GM19193 (cell line): Measurements from ENCODE around the gene ATXN2.

Experiments
- POLR2A ChIP-seq: IDR thresholded peaks from 4 replicates; pipeline ENCODE4 v1.6.1; 2011; ENCODE audit not compliant: insufficient read depth, insufficient read length; ENCODE audit errors: extremely low read depth

The ATXN2 gene

DNA sequence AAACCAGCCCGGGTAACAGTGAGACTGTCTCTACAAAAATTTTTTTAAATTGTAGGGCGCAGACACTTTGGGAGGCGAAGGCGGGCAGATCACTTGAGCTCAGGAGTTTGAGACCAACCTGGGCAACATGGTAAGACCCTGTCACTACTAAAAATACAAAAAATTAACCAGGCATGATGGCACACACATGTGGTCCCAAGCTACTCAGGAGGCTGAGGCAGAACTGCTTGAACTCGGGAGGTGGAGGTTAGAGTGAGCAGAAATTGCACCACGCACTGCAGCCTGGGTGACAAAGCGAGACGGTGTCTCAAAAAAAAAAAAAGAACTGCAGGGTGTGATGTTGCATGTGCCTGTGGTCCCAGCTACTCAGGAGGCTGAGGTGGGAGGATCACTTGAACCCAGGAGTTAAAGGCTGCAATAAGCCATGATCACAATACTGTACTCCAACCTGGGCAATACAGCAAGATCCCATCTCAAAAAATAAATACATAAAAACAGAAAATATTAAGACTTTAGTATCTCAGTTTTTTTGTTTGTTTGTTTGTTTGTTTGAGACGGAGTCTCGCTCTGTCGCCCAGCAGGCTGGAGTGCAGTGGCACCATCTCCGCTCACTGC lies 16.9 kb downstream of the ATXN2 start:
- no peak for TF ChIP-seq POLR2A

DNA sequence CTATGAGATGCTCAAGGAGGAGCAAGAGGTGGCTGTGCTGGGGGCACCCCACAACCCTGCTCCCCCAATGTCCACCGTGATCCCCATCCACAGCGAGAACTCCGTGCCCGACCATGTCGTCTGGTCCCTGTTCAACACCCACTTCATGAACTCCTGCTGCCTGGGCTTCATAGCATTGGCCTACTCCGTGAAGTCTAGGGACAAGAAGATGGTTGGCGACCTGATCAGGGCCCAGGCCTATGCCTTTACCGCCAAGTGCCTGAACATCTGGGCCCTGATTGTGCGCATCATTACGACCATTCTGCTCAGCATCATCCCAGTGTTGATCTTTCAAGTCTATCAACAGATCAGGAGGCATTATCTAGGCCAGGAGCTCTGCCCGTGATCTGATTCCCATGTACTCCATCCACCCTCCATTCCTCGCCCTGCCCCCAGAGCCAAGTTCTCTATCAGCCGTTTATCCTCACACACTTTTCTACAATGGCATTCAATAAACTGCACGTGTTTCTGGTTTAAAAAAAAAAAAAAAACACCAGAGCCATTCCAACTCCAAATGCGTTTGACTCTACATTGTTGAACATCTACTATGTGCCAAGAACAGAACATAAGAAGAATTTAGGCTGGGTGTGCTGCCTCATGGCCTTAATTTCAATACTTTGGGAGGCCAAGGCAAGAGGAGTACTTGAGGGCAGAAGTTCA lies 17.5 kb downstream of the ATXN2 start:
- TF ChIP-seq POLR2A, result no peak

DNA sequence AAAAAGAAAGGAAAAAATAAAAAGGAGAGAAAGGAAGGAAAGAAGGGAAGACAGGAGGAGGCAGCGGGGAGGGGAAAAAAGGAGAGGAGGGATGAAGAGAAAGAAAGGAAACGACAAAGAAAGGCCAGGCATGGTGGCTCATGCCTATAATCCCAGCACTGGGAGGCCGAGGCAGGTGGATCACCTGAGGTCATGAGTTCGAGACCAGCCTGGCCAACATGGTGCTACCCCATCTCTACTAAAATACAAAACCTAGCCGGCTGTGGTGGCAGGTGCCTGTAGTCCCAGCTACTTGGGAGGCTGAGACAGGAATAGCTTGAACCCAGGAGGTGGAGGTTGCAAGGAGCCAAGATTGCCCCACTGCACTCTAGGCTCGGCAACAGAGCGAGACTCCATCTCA lies 18.4 kb downstream of the ATXN2 start:
- TF ChIP-seq POLR2A, result no peak

DNA sequence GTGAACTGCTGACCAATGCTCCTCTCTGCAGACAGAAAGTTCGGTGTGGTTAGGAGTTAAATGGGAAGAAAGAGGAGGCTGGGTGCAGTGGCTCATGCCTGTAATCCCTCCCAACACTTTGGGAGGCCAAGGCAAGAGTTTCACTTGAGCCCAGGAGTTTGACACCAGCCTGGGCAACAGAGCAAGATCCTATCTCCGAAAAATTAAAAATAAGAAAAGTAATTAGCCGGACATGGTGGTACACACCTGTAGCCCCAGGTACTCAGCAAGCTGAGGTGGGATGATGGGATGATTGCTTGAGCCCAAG lies 19.0 kb downstream of the ATXN2 start:
- no peak for TF ChIP-seq POLR2A

DNA sequence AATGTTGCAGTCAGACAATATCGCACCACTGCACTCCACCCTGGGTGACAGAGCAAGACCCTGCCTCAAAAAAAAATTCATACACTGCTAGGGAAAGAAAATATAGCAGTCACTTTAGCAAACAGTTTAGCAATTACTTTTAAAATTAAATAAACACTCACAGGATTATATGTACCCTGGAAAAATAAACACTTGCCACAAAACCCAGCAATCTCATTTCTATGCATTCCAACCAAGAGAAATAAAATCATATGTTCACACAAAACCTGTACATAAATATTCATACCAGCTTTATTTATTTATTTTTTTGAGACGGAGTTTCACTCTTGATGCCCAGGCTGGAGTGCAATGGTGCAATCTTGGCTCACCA lies 20.2 kb downstream of the ATXN2 start:
- TF ChIP-seq POLR2A, result no peak

DNA sequence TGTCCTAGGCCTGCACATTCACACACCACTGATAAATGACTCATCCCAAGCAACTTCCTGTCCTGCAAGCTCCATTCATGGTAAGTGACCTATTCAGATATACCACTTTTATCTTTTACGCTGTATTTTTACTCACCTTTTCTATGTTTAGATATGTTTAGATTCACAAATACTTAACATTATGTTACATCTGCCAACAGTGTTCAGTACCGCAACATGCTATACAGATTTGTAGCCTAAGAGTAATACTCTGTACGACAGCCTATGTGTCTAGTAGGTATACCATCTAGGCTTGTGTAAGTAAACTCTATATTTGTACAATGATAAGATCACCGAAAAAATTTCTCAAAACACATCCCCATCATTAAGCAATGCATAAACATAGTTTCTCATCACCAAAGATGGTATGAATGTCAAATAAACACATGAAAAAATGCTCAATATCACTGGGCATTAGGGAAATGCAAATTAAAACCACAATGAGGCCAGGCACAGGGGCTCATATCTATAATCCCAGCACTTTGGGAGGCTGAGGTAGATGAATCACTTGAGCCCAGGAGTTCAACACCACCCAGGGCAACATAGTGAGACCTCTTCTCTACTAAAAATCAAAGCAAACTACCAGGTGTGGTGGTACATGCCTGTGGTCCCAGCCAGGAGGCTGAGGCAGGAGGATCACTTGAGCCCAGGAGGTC lies 20.7 kb downstream of the ATXN2 start:
- TF ChIP-seq POLR2A, result no peak

DNA sequence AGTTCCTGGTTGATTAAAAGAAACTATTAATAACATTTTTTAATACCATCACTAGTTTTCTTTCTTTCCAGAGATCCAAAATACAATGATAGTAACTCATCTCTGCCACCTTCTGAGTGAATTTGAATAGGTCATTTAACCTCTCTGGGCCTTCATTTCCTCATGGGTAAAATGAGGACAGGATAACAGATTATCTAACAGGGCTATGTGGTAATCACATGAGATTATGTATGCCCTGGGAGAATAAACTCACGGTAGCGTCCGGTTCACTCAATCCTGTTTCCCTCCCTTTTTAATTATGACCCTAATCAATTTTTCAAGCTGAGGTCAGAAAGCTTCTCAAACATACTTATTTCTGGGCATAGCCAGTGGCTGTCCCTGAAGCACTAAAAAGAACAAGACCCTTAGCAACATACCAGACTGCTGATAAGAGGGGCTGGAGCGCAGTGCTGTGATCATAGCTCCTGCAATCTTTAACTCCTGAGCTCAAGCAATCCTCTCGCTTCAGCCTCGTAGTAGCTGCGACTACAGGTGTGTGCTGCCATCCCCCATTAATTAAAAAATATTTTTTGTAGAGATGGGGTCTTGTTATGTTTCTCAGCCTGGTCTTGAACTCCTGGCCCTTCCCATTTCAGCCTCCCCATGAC lies 24.2 kb downstream of the ATXN2 start:
- no peak for TF ChIP-seq POLR2A

DNA sequence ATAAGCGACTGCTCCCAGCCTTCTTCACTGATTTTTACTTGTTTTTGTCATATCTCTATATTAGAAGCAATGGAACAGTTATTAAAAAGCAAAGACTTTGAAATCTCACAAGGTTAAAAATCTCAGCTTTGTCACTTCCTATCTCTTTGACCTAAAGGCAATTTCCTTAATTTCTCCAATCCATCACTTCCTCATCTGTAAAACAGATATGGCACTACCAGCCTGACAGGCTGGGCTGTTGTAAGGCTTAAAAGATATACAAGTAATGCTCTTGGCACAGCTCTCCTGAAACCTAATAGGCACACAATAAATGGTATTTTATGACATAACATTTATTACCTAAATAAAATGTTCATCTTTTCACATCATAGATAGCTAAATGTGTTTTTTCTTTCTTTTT lies 25.6 kb downstream of the ATXN2 start:
- no peak for TF ChIP-seq POLR2A

DNA sequence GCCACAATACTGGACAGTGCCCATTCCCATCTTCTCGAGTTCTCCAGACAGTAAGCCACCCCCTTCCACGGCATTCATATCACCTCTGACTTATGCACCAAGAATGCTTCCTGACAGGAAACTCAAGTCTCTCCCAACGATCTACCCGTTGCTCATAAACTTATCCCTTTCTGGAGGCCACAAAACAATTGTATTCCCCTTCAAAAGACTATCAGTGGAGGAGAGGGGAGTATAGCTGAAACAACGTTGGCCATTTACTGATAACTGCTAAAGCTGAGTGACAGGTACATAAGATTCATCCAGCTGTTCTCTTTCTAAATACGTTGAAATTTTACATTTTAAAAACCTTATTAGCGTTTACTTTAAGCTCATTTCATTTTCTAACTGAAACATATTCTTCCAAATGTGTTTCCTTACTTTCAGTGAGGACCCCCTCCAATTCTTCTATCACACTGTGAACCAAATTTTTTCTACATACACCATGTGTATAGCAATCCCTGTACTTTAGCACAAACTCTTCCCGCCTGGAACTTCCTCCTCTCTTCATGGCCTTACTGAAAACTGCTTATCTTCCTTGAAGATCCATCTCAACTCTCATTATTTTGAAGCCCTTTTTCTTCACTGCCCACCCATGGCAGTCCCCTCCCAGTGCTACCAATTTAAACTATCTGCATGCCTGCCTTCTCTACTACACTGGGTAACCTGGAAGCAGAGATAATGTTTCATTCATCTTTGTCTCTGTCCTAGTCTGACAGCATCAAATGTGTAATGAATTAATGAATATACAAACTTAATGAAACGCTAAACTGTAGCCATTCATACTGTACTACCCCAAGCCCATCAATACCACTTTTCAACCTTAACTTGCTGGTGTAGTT lies 28.8 kb downstream of the ATXN2 start:
- no peak for TF ChIP-seq POLR2A

DNA sequence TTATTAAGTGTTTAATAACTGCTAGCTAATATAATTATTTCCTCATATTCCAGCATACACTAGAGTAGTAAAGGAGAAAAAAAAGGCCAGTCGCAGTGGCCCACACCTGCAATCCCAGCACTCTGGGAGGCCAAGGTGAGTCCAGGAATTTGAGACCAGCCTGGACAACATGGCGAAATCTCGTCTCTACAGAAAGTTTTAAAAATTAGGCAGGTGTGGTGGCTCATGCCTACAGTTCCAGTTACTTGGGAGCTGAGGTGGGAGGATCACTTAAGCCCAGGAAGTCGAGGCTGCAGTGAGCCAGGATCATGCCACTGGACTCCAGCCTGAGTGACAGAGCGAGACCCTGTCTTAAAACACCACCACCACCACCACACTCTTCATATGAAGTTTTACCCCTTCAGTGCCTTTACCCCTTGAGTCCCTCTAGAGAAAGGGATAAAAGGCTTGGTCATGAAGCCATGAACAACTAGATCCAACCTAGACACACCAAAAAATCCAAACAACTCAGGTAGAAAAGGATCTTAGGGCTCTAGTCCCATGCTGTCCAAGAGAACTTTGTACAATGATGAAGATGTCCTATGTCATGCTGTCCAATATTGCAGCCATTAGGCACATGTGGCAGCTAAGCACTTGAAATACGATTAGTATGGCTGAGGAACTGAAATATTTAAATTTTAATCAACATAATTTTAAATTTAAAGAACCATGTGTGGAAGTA lies 29.6 kb downstream of the ATXN2 start:
- no peak for TF ChIP-seq POLR2A

DNA sequence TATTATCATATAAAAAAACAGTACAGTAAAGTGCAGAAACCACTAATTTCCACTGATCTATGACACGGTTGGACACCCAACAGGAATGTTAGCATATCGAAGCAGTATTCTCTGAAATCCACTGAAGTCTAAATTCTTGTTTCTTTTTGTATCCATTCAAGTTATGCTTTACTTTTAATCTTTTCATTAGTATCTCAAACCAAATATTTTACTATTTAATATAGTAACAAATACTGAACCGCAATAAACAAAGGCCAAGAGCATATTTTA lies 41.1 kb downstream of the ATXN2 start:
- TF ChIP-seq POLR2A, result no peak

DNA sequence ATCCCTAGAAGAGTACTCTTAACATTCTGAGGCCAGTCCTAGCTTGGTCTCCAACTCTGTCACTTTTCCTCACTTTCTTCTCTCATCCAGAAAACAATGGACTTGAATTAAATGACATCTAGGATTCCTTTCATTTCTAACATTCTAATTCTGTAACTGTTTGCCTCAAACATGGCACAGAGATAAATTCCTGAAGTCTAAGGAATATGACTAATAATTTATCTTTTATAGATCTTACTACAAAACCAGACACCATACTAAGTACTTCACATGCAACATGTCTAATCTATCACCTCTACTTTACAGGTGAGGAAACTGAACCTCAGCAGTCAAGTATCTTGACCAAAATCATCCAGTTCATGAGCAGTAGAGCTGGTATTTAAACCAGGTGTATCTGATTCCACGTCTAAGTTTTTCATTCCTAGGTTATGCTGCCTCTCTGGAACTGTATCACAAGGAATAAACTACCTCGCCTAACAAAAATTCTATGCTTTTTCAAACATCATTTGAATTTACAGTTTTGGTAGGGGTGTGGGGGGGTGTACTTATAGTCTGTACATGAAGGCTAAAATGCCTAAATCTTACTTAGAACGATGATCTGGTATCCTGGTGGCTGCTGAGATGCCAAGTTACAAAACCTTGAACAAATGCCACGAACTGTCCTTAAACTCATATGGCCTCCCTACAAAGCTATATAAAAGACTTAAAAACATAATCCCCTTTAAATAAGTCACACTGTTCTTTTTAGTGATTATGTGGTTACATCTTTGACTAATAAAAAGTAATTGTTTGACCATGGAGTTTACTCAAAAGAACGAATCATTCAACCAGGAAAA lies 41.6 kb downstream of the ATXN2 start:
- no peak for TF ChIP-seq POLR2A

DNA sequence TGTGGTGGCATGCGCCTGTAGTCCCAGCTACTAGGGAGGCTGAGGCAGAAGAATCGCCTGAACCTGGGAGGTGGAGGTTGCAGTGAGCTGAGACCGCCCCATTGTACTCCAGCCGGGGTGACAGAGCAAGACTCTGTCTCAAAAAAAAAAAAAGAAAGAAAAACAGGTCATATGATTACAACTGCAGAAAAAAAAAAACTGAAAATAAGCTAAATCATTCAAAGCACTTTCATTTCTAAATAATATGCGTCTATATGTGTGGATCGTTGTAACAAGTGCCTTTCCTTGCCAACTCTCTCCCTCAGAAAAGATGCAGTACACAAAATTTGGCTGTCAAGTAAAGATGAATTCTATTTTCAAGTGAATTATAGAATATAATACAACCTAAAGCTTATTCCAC lies 42.4 kb downstream of the ATXN2 start:
- TF ChIP-seq POLR2A, result no peak

DNA sequence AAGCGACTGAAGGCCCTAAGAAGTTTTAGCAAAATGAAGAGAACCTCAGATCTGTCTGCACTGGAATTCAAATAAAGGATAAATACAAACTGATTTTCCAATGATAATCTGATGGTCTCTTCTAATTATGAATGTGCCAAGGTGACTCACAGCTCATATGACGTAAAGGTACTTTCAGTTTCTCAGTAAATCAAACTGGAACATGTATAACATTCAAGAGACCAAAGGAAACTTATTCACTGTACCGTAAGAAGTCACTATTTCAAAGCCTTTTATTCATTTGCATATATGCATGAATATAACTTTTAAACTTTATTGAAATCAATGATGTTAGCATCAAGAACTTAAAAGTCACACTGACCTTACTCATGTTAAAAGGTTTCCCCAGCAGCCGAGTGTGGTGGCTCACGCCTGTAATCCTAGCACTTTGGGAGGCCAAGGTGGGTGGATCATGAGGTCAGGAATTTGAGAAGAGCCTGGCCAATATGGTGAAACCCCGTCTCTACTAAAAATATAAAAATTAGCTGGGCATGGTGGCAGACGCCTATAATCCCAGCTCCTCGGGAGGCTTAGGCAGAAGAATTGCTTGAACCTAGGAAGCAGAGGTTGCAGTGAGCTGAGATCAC lies 52.2 kb downstream of the ATXN2 start:
- no peak for TF ChIP-seq POLR2A

DNA sequence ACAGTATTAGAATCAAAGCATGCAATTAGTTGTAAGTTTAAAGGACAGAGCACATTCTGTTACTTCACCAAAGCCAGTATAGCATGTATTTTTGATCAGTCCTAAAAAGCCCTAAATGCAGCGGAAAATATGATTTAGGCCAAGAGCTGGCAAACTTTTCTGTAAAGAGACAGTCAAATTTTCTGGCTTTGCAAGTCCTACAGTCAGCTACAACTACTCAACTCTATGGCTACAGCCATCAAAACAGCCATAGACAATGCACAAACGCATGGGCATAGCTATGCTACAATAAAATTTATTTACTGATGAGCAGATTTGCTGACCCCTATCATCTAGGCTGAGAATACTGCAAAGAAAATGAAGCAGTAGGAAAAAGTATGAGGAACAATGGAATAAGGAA lies 52.9 kb downstream of the ATXN2 start:
- TF ChIP-seq POLR2A, result no peak
